HG03565 (cell line): ENCODE measurements around the gene ARL4C.
"Not testable (repeated sequence)": the region's sequence is repeated elsewhere in the genome, so short reads cannot be mapped to it uniquely, and the experiment has no call there.

Experiments used
- ATAC-seq: cut with Tn5 transposase; IDR thresholded peaks from one replicate; pipeline ENCODE4 v1.9.1; 2021; ENCODE audit warnings: mild to moderate bottlenecking, moderate library complexity; ENCODE audit not compliant: unreplicated experiment

ARL4C gene

DNA sequence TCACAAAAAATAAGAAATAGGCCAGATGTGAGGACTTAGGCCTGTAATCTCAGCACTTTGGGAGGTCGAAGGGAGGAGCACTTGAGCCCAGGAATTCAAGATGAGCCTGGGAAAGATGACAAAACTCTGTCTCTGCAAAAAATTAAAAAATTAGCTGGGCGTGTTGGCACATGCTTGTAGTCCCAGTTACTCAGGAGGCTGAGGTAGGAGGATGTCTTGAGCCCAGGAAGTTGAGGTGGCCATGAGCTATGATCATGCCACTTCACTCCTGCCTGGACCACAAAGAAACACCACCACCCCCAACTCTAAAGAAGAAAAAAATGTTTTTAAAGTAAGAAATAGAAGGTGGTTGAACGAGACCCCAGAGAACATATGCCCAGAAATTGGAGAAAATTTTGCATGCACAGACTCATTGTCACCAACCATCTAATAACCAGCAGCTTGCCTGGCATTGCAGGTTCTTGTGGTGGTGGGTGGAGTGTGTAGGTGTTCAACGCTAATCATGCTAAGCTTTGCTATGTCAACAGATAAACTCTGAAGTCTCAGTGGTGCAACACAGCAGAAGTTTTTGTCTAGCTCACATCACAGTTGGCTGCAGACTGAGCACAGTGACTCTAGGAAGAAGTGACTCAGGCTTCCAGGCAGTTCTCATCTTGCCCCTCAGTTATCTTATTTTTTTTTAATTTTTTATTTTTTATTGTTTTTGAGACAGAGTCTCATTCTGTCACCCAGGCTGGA, 18.6 kb downstream of the ARL4C start:
- ATAC-seq: no peak

DNA sequence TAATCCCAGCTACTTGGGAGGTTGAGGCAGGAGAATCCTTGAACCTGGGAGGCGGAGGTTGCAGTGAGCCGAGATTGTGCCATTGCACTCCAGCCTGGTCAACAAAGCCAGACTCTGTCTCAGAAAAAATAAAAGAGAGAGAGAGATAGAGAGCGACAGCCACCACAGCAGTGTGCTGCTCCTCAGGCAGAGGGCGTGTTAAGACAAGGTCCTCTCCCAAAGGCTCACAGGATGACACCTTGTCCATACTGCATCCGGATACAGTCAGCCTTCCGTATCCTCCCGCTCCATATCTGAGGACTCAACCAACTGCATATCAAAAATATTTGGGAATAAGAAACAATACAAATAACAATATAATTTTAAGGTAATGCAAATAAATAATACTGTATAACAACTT, 20.1 kb downstream of the ARL4C start:
- no peak for ATAC-seq

DNA sequence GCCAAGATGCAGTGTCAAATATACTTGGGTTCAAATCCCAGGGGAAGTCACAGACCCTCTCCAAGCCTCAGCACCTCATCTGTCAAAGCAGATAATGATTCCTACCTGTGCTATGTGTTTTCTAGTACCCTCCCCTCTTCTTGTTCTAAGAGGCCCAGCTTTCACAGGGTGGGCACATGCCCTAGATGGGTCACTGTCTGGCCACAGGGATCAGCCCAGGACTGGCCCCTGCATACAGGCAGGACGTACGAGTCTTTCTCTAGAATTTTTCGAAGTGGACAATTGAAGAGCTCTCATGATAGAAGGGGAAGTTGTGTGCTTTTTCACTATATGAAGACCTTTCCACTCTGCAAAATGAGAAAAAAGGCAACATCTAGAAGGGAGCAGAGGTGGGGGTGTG, 22.2 kb downstream of the ARL4C start:
- ATAC-seq: no peak

DNA sequence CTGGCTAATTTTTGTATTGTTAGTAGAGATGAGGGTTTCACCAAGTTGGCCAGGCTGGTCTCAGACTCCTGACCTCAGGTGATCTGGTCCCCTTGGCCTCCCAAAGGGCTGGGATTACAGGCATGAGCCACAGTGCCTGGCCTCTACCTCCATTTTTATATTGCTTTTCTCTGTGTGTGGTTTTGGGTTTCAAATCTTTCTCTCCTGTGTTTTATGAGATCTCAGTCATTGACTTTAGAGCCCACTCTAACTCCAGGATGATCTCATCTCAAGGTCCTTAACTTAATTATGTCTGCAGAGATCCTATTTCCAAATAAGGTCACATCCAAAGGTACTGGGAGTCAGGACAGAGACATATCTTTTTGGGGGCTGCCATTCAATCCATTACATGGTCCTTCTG, 24.7 kb downstream of the ARL4C start:
- ATAC-seq: no peak

DNA sequence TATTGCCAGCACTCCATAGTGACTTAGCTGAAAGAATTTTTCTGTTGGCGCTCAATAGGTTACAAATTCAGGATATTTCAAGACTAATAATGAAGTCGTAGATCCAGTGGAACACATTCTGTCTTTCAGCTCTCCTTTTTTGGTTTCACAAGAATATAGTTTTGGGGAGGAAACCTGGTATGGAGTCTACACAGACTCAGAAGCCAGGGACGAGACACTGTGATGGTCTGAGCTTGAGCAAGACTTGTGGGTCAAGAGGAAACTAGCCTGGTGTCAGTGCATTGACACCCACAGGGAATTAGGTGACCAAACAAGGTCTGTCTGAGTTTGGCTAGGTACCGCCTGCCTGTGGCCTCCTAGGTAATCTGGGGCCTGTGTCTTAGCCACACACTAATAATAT, 26.9 kb downstream of the ARL4C start:
- ATAC-seq: no peak

DNA sequence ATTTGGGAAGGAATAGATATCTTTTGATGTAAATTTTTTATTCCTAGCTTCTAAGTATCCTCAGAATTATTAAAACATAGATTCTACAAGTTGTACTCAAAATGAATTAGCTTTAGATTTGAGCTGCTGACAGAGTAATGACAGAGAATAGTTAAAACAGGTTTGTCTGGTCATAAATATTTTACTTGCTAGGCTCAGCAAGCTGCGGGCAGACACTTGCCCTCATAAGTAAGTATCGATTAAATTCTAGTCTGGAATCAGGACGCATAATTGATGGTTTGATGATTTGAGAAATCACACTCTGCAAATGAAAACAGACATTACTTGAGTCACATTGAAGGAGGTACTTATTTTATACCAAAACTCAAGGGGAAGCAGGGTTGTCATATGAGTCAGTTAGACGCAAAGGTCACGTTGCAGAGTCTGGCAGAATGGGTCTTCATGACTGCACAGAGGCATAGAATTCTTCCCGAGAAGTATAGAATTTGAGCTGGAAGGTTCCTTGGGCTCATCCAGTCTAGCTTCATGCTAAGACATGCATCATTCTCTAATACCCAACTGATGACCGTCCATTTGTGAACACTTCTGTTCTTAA, 27.5 kb downstream of the ARL4C start:
- no peak for ATAC-seq

DNA sequence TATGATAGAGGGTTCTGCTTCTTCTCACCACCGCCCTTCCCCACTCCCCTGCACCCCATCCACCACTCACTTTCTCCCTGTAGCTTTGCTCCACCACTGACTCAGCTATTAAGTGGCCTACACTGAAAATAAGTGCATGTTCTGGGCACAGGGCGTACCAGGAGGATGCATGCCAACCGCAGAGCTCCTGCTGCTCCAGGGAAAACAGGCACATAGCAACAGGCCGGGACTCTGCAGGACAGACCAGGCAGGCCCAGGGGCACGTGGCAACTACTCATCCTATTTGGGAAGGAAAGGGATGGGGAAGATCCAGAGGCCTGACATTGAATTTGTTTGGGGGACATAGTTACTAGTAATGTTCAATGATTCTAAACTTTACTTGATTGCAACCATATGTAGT, 28.4 kb downstream of the ARL4C start:
- ATAC-seq: no peak

DNA sequence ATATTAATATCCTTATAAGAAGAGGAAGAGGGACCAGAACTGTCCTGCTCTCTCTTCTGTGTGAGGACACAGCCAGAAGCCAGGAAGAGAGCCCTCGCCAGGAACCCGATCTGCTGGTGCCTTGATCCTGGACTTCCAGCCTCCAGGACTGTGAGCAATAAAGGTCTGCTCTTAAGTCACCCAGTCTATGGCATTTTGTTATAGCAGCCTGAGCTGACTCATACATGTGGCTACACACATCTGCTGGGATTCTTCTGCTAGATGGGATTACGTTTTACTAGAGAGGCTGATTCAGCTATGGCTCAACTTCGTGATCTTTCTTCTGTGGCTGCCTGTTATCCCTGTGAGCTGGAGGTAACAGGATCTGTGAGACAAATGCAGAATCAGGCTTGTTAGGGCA, 29.6 kb downstream of the ARL4C start:
- no peak for ATAC-seq

DNA sequence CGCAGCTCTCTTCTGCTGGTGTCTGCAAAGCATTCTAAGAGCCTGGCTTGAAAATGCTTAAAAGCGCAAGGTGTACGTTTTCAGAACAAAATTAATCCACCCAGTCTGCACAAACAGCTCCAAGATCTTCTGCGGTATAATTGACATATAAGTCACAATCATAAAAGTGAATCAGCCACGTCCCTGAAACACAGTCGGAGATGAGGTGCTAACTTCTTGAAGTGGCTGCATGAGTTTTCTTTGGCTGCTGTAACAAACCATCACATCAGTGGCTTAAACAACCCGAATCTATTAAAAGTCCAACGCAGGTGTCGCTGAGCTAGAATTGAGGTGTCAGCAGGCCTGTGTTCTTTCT, 32.6 kb downstream of the ARL4C start:
- no peak for ATAC-seq

DNA sequence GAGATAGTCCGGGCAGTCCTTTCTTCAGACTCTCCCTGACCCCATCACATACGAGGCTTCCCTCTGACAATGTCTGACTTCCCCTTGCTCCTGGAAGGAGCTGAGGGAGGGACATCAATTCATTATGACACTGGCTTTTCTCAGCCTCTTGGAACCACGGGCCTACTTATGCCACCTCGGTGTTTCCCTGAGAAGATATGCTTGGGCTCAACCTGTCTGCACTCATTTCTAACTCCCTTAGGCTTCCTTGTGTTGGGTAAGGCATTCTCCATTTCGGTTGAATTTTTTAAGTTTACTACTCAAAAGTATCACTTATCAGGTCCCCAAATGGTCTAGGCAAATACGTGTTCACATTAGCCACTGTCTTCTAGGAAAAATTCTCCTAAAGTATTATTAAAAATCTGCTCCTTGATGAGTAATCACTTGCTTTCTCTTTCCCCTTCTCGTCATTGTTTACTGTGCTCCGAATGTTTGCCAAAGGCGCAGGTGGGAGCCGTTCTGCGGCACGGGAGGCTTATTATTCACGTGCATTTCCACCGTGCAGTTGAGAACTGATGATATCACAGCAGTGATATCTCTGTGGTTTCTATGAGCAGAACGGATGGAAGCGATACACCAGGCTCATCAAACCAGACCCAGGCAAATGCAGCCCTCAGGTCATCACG, 33.1 kb downstream of the ARL4C start:
- ATAC-seq: no peak

DNA sequence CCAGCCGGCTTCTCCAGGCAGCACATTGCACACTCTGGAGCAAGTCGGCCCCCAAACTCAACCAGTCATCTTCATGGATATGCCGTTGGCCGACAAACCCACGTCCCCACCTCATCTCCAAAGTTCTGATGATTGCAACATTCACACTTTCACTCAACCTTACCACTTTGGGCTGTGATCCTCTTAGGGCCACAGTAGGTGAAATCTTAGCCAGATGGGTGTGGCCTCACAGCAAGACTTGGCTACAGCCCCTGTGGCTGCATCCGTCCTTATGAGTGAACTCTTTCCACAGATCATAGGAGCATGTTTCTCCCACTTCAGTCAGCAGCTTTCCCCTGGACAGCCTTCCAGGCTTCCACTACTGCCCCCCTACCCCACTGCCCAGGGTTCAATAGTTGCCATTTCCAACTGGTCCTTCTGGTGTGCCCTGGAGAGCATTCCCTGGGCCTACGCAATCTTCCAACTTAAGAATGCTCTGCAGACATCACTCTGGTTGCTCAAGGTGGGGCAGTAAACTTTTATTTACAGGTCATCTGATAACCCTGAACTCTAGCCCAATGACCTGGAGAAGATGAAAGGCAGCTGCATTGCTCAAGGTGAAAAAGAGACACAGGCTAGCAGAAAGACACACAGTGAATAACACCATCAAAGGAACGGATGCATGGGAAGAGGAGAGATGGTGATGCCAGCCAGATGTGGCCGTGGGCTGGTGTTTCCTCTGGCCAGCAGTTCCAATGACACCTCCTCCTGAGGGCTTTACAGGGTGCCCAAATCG, 34.5 kb downstream of the ARL4C start:
- ATAC-seq: no peak

DNA sequence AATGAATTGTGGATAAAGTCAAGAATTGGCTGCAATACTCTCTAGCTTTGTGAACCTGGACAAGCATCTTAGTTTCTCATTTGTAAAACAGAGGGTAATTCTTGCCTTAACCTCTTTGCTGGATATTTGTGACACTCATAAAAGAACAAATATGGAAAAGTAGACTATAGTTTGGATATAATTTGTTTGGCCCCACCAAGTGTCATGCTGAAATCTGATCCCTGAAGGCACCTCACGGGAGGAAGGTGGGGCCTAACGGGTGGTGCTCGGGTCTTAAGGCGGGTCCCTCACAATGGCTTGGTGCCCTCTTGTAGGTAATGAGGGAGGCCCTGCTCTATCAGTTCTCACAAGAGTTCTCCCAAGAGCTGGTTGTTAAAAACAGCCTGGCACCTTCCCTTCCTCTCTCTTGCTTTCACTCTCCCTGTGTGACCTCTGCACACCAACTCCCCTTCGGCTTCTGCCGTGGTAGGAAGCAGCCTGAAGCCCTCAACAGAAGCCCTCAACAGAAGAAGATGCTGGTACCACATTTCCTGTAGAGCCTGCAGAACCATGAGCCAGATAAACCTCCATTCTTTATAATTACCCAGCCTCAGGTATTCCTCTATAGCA, 37.4 kb downstream of the ARL4C start:
- ATAC-seq: no peak

DNA sequence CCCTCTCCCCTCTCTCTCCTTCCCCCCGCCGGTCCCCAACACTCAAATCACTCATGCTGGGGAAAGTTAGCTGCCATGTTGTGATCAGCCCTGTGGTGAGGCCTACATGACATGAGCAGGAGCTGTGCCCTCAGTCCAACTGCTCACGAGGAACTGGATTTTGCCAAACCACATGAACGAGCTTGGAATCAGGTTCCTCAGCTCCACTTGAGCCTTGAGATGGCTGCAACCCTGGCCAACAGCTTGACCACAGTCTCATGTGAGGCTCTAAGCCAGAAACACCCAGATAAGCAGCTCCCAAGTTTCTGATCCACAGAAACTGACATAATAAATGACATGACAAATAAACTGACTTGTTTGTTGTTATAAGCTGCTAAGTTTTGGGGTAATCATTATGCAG, 38.4 kb downstream of the ARL4C start:
- ATAC-seq: no peak

DNA sequence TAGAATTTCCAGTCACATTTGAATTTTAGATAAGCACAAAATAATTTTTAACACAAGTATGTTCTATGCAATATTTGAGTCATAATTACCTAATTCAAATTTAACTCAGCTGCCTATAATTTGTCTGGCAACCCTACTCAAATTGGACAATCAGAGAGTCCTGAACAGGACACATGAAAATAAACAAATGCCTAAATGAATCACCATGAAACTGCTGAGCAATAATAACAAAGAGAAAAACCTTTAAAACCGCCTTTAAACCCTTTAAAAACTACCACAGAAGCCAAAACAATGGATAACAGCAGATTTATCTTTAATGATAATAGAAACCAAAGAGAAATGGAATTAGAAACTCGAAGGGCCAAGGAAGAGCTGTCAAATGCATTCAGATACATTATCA, 39.5 kb downstream of the ARL4C start:
- ATAC-seq: no peak

DNA sequence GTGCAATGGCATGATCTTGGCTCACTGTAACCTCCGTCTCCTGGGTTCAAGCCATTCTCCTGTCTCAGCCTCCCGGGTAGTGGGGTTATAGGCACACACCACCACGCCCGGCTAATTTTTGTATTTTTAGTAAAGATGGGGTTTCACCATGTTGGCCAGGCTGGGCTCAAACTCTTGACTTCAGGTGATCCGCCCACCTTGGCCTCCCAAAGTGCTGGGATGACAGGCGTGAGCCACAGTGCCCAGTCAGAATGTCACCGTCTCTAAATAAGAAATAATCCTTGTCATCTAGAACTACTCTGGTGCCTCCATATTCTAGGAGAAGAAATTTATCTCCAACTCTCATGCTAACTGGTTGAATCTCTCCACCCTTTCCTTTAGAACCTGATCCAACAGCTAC, 41.6 kb downstream of the ARL4C start:
- not testable (repeated sequence) for ATAC-seq

DNA sequence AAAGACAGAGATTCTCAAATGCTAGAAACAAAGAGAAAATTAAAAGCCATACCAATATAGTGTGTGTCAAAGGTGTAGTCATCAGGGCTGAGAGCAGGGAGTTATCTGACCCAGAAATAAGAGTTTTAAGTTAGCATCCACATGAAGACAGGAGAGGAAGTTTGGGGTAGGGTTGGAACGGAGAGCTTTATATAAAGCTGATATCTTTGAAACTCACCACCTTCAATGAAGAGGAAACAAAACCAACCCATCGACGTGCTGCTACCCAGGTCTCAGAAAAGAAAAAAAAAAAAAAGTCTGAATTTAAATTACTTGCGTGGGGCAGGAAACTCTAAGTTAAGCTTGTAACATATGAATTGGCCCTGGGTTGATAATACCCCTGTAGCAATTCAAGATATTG, 42.4 kb downstream of the ARL4C start:
- ATAC-seq: no peak

DNA sequence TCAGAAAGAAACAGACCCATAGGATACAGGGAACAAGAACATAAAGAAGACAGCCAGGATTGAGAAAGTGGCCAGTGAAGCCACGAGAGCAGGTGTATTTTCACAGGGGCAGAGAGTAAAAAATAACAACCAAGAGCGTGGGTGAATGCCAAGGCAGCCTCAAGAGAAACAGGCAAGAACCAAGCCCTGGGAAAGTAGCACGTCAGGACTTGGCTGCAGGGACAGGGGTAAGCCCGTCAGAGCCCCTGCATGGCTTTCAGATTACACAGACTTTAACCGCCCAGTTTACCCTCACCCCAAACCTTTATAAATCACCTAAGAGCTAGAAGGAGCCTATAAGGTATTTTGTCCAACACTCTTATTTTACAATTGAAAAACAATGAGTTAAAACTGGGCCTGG, 43.7 kb downstream of the ARL4C start:
- ATAC-seq: no peak

DNA sequence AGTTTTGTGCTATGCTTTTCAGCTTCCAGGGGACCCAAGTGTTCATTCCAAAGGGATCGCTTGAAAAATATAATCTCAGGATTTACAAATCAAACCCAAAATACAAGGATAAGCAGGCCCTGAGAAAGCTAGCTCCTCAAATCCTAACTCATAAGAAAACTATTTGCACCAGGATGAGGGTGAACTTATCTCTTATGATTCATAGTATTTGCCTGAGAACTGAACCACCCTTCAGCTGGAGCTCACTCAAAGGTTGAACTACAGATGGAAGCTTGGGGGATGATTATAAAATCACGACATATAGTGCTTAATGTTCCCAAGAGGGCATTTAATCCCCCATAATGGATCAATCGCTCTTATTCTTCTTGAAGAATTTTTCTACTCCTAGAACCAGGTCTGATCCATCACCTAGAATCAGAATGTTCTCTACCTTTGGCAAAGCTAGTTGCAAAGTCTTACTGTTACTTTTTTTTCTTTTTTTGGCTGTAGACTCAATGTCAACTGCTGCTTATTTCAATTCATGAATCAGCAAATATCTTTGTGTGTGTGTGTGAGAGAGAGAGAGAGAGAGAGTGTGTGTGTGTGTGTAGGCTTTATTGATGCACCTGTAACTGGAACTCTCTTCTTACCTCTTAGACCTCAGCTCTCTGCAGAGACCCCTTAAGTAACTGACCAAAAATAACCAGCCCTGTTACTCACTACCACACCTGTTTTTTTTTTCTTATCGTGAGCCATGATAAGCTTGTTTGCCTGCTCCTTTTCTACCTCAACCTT, 44.8 kb downstream of the ARL4C start:
- ATAC-seq: no peak

DNA sequence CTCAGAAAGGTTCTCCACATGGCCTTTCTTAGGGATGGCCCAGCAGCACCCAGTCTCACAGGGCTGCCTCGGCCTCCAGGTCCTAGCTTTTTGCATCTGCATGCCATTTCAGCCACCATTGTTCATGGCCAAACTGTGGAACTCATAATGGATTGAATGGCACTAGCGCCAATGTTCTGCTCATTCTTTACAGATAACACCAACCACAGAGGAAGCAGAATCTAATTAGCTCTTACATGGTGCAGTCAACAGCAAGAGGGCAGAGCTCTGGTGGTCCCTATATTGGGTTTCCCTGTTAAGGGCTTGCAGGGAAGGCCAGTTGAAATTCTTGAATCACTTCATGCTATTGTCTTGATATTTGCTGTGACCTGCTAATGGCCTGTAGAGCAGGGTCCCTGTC, 45.6 kb downstream of the ARL4C start:
- no peak for ATAC-seq

DNA sequence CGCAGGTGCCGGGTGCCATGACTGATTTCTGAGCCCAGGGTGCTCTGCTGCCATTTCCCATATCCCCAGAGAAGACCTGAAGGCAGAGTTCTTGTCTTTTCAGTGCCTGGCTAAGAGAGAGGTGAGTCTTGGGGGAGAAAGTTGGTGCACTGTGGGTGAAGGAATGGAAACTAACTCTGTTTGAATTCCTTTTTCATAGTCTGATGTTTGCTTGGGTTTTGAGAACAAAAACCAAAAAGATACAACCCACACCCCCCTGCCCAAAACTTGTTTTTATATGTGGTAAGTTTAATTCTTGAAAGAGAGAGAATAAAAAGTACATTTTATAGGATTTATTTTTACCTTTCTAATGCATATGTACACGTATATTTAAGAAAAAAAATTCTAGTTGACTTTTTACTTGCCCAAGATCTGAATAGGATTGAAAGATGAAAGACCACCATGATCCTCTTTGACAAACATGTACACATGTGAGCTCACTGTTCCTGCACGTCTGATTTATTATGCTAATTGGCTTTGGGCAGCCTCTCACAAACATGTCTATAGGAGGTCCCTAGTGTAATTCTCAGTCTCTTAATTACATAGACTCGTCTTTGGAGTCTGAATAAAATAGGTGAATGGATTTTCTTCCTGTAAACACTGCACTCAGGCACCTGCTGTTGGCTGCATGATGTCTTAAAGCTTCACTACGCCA, 46.3 kb downstream of the ARL4C start:
- no peak for ATAC-seq
